CD4-positive, alpha-beta T cell treated with Interleukin-12 subunit alpha and Interleukin-12 subunit beta, for 1 hour (primary cell): ENCODE results near the gene CPNE5.
"Not testable (repeated sequence)": the region's sequence is repeated elsewhere in the genome, so short reads cannot be mapped to it uniquely, and the experiment has no call there.

Source experiments
- DNase-seq: peaks from one replicate; pipeline ENCODE4 v3.0.0-alpha.2; 2020

Gene CPNE5

GRCh38 chr6:36813047-36813446, 26.2 kb downstream of the CPNE5 start:
- DNase-seq = not testable (repeated sequence)

GRCh38 chr6:36809941-36810803, 29.1 kb downstream of the CPNE5 start:
- no peak for DNase-seq

- no peak for DNase-seq
Measured at GRCh38 chr6:36809156-36809555, 30.1 kb downstream of the CPNE5 start.

GRCh38 chr6:36808634-36809033, 30.6 kb downstream of the CPNE5 start:
- DNase-seq = no peak

- DNase-seq = no peak
Measured at GRCh38 chr6:36807750-36808149, 31.5 kb downstream of the CPNE5 start.

- no peak for DNase-seq
Measured at GRCh38 chr6:36807143-36807542, 32.1 kb downstream of the CPNE5 start.

GRCh38 chr6:36805917-36806316, 33.3 kb downstream of the CPNE5 start:
- DNase-seq = no peak

- DNase-seq = no peak
Measured at GRCh38 chr6:36805096-36805797, 34.0 kb downstream of the CPNE5 start.

- no peak for DNase-seq
Measured at GRCh38 chr6:36804563-36804962, 34.7 kb downstream of the CPNE5 start.

- DNase-seq = no peak
Measured at GRCh38 chr6:36803908-36804307, 35.3 kb downstream of the CPNE5 start.

- DNase-seq = no peak
Measured at GRCh38 chr6:36803482-36803881, 35.8 kb downstream of the CPNE5 start.

GRCh38 chr6:36800223-36801076, 38.8 kb downstream of the CPNE5 start:
- no peak for DNase-seq

GRCh38 chr6:36798852-36799251, 40.4 kb downstream of the CPNE5 start:
- no peak for DNase-seq

GRCh38 chr6:36797653-36798052, 41.6 kb downstream of the CPNE5 start:
- DNase-seq = no peak

- no peak for DNase-seq
Measured at GRCh38 chr6:36797055-36797454, 42.2 kb downstream of the CPNE5 start.

- no peak for DNase-seq
Measured at GRCh38 chr6:36794713-36795065, 44.6 kb downstream of the CPNE5 start.

GRCh38 chr6:36793913-36794712, 45.1 kb downstream of the CPNE5 start:
- DNase-seq = no peak

GRCh38 chr6:36793296-36793912, 45.8 kb downstream of the CPNE5 start:
- DNase-seq = no peak

GRCh38 chr6:36791521-36792135, 47.6 kb downstream of the CPNE5 start:
- no peak for DNase-seq

GRCh38 chr6:36791085-36791484, 48.2 kb downstream of the CPNE5 start:
- no peak for DNase-seq

- DNase-seq = no peak
Measured at GRCh38 chr6:36788768-36789167, 50.5 kb downstream of the CPNE5 start.

GRCh38 chr6:36788186-36788585, 51.1 kb downstream of the CPNE5 start:
- DNase-seq = no peak
